Caco-2 (cell line): ENCODE data around the gene TMEM258. TPM values are rescaled to one million over a fixed set of nuclear protein-coding genes. Genes with fewer than 3 reads are reported as not detected.

Source experiments
- BruUV-seq: library from RNA; stranded (reverse); fragments of 400-500 nt; replicated peaks from 2 replicates; lab custom pipeline; 2021; lab: Mats Ljungman, UMichigan
- CTCF ChIA-PET: fragments of 300-600 bp; sonication (Branson Sonifier 250); formaldehyde crosslinking; loops from one replicate; lab custom pipeline; 2022; ENCODE audit warnings: antibody characterized with exemption; lab: Charles Lee
- POLR2A ChIA-PET: fragments of 300-600 bp; sonication (Branson Sonifier 250); formaldehyde crosslinking; loops from one replicate; lab custom pipeline; 2022; ENCODE audit warnings: antibody characterized with exemption; lab: Charles Lee
- DNase-seq, 2 experiments: peaks; one replicate each; pipeline versions ENCODE4 v3.0.0 to v3.0.0-alpha.2; 2020 to 2022
- H3K27me3 ChIP-seq: replicated peaks from 2 replicates; pipeline ENCODE4 v1.6.0; 2011; ENCODE audit warnings: low read length; ENCODE audit not compliant: control insufficient read depth, insufficient read depth
- H3K36me3 ChIP-seq: 2 replicates; pipeline ENCODE4 v1.5.1; 2011; ENCODE audit warnings: low read length; ENCODE audit not compliant: control insufficient read depth, insufficient read depth
- H3K4me1 ChIP-seq: fragments of 250-450 bp; sonication (Bioruptor Pico); 2 replicates; pipeline ENCODE4 v1.5.1; 2020; ENCODE audit warnings: mild to moderate bottlenecking
- H3K4me3 ChIP-seq: 2 replicates; pipeline ENCODE4 v1.5.1; 2011; ENCODE audit warnings: low read depth, mild to moderate bottlenecking, control low read depth, low read length
- H3K9me3 ChIP-seq: fragments of 250-450 bp; sonication (Bioruptor Pico); 2 replicates; pipeline ENCODE4 v1.5.1; 2020; ENCODE audit warnings: mild to moderate bottlenecking, moderate library complexity
- H3K27ac Mint-ChIP-seq: one replicate; pipeline ENCODE4 v1.8.0; 2022; ENCODE audit warnings: mixed read lengths; ENCODE audit not compliant: unreplicated experiment
- H3K27me3 Mint-ChIP-seq: one replicate; pipeline ENCODE4 v1.8.0; 2022; ENCODE audit warnings: mixed read lengths; ENCODE audit not compliant: insufficient read depth, unreplicated experiment
- H3K36me3 Mint-ChIP-seq: one replicate; pipeline ENCODE4 v1.8.0; 2022; ENCODE audit warnings: mild to moderate bottlenecking, mixed read lengths; ENCODE audit not compliant: insufficient read depth, unreplicated experiment
- H3K4me1 Mint-ChIP-seq: one replicate; pipeline ENCODE4 v1.8.0; 2022; ENCODE audit warnings: low read depth, mixed read lengths; ENCODE audit not compliant: unreplicated experiment
- H3K4me3 Mint-ChIP-seq: one replicate; pipeline ENCODE4 v1.8.0; 2022; ENCODE audit warnings: mild to moderate bottlenecking, moderate library complexity, mixed read lengths; ENCODE audit not compliant: unreplicated experiment
- H3K9me3 Mint-ChIP-seq: one replicate; pipeline ENCODE4 v1.8.0; 2022; ENCODE audit warnings: mixed read lengths; ENCODE audit not compliant: unreplicated experiment
- intact Hi-C: fragments of 100-400 bp; cut with micrococcal nuclease; formaldehyde crosslinking; loops from one replicate; pipeline ENCODE4 v1.10.0; 2022; ENCODE audit not compliant: unreplicated experiment
- total RNA-seq: library from RNA; stranded (reverse); gene quantifications from 2 replicates; pipeline ENCODE4 v1.2.3, GENCODE V29; 2022
- TF ChIP-seq, protein P1 (sequence below), 2 experiments: fragments of 200-600 bp in 1 of 2; IDR thresholded peaks; 1 replicate in 1 of 2; 2 replicates in 1 of 2; pipeline versions ENCODE4 v1.5.1 to v1.8.0; 2011 to 2022; ENCODE audit warnings: antibody characterized with exemption in 1 of 2, control low read depth in 1 of 2, inconsistent platforms in 1 of 2, low read depth in 1 of 2, low read length in 1 of 2, mild to moderate bottlenecking in 1 of 2, moderate library complexity in 1 of 2; ENCODE audit not compliant: insufficient read depth in 1 of 2, severe bottlenecking in 1 of 2, unreplicated experiment in 1 of 2

TMEM258 gene
- total RNA-seq, 1 experiment from 2014 or later: 197 TPM

DNA sequence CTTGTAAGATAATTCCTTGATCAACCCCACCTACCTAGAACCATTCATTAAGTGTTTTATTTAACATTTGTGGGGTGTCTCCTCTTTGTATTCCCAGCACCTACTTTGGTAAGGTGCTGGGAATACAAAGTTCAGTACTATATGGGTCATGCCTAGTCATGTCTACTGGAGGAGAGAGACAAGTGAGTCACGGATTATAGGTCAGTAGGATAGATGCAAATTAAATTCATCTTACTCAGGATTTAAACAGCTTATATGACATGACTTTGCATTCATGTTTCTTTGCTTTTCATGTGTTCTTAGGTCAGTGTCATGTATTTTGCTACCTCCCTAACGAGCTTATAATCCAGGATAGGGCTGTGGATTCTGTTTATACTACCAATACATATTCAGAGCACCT, 27.8 kb upstream of the TMEM258 start:
- H3K4me1 Mint-ChIP-seq: peaks cover 11% of the 10 kb centered on the region
- H3K4me3 Mint-ChIP-seq: no peak overlapping the region
- peaks cover 18% of the 10 kb centered on the region for H3K36me3 Mint-ChIP-seq
- TF ChIP-seq, protein P1, sequence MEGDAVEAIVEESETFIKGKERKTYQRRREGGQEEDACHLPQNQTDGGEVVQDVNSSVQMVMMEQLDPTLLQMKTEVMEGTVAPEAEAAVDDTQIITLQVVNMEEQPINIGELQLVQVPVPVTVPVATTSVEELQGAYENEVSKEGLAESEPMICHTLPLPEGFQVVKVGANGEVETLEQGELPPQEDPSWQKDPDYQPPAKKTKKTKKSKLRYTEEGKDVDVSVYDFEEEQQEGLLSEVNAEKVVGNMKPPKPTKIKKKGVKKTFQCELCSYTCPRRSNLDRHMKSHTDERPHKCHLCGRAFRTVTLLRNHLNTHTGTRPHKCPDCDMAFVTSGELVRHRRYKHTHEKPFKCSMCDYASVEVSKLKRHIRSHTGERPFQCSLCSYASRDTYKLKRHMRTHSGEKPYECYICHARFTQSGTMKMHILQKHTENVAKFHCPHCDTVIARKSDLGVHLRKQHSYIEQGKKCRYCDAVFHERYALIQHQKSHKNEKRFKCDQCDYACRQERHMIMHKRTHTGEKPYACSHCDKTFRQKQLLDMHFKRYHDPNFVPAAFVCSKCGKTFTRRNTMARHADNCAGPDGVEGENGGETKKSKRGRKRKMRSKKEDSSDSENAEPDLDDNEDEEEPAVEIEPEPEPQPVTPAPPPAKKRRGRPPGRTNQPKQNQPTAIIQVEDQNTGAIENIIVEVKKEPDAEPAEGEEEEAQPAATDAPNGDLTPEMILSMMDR (IDR thresholded peaks at IDR 0.05; ENCODE audit: insufficient read depth in 1 of 2, low read depth in 1 of 2, low read length in 1 of 2, severe bottlenecking in 1 of 2, unreplicated experiment in 1 of 2): no peak
- no peak overlapping the region for H3K27ac Mint-ChIP-seq
- no peaks in the 10 kb centered on the region for H3K27me3 ChIP-seq
- CTCF ChIA-PET: interaction anchor here (0.5 to 1.4 kb wide), 3 partner anchors 23 to 946 kb away, joined by 3 to 5 read pairs (median 5); no protein-coding TSS in a partner anchor
- H3K27me3 Mint-ChIP-seq: no peaks in the 10 kb centered on the region
- intact Hi-C loops: no loop called here
- no peak for DNase-seq
- no TSS peak for BruUV-seq
- no peak overlapping the region for H3K4me3 ChIP-seq
- POLR2A ChIA-PET: no interaction called here
- no peaks in the 10 kb centered on the region for H3K36me3 ChIP-seq
- no peaks in the 10 kb centered on the region for H3K9me3 Mint-ChIP-seq
- no peaks in the 10 kb centered on the region for H3K9me3 ChIP-seq
- H3K4me1 ChIP-seq: peaks cover 22% of the 10 kb centered on the region

DNA sequence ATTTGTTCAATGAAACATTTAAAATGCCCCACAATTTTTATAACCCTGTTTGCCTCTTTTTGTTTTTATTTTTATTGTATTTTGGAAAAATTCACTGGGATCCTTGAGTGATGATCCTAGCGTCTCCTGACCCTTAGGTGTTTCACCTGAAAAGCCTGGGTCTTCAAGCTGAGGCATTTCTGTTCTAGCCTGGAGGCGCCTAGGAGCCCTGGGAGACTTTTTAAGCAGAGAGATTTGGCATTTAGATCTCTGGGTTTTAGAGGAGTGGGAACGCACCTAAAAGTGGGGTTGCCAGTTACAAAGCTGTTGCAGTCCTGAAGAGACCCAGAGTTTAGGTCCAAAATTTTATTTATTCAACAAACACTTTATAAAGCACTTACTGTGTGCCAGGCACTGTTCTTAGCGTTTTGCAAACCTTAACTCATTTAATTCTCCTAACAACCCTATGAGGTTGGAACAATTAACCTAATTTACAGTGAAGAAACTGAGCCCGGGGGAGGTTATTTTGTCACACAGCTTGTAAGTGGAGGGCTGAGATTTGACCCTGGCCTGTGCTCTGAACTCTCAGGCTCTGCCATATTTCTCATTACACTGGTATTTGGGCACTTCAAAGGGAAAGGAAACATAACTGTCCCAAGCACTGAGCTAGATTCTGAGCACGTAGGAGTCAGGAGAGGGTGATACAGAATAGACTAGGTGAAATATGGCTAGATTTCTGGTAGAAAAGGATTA, 25.2 kb upstream of the TMEM258 start:
- intact Hi-C loops: loop anchor here (5.0 kb wide), 2 partner anchors 130 to 150 kb away; partner anchors contain the start of gene FTH1
- CTCF ChIA-PET: interaction anchor here (1.0 to 4.6 kb wide), 2 partner anchors 21 to 264 kb away, joined by 3 to 57 read pairs; no protein-coding TSS in a partner anchor
- H3K4me1 Mint-ChIP-seq: peaks cover 18% of the 10 kb centered on the region

More for the DNA sequence above, 25.2 kb upstream of the TMEM258 start:
- Mint-ChIP-seq H3K4me3 (peak overlapping the region; percentile 81), H3K27me3 (no peaks in the 10 kb centered on the region), H3K27ac (peak overlapping the region; percentile 90), H3K9me3 (no peaks in the 10 kb centered on the region), H3K36me3 (peaks cover 43% of the 10 kb centered on the region)
- H3K4me3 ChIP-seq: peak overlapping the region; percentile 85
- no peaks in the 10 kb centered on the region for H3K27me3 ChIP-seq
- DNase-seq: no peak
- peaks cover 20% of the 10 kb centered on the region for H3K4me1 ChIP-seq
- H3K9me3 ChIP-seq: no peaks in the 10 kb centered on the region
- H3K36me3 ChIP-seq: peaks cover 5% of the 10 kb centered on the region; the same call in 1 of the 2 replicates
- TF ChIP-seq, protein P1 (IDR thresholded peaks at IDR 0.05; ENCODE audit: insufficient read depth in 1 of 2, low read depth in 1 of 2, low read length in 1 of 2, severe bottlenecking in 1 of 2, unreplicated experiment in 1 of 2): no peak
- POLR2A ChIA-PET: interaction anchor here (0.5 to 3.8 kb wide), 6 partner anchors 25 to 774 kb away, joined by 3 to 60 read pairs (median 3); partner anchors contain the start of genes FEN1, FTH1, TMEM258 and TUT1
- BruUV-seq: no TSS peak
